Upper lobe of right lung (tissue), 1 donor: Measurements from ENCODE around the gene CD69. TPM values are rescaled to one million over a fixed set of nuclear protein-coding genes. Genes with fewer than 3 reads are reported as not detected.
A peak's percentile ranks its signal among the peaks of the same experiment; 100 is the strongest.
"Not testable (repeated sequence)": the region's sequence is repeated elsewhere in the genome, so short reads cannot be mapped to it uniquely, and the experiment has no call there.

Experiments used
- ATAC-seq: fragments of 200-7000 bp; cut with Tn5 transposase; one replicate; pipeline ENCODE4 v1.9.1; 2020; ENCODE audit warnings: mild to moderate bottlenecking, moderate library complexity
- DNase-seq: peaks from one replicate; pipeline ENCODE4 v3.0.0-alpha.2; 2020
- H3K27ac ChIP-seq: fragments of 200-600 bp; one replicate; pipeline ENCODE4 v1.8.0; 2022
- H3K27me3 ChIP-seq: fragments of 200-600 bp; one replicate; pipeline ENCODE4 v1.8.0; 2022; ENCODE audit warnings: mild to moderate bottlenecking
- H3K36me3 ChIP-seq: fragments of 200-600 bp; one replicate; pipeline ENCODE4 v1.8.0; 2022
- H3K4me1 ChIP-seq: fragments of 200-600 bp; one replicate; pipeline ENCODE4 v1.8.0; 2022
- H3K4me3 ChIP-seq: fragments of 200-600 bp; one replicate; pipeline ENCODE4 v1.8.0; 2022; ENCODE audit warnings: mild to moderate bottlenecking
- H3K9me3 ChIP-seq: fragments of 200-600 bp; one replicate; pipeline ENCODE4 v1.8.0; 2022
- intact Hi-C: fragments of 100-400 bp; cut with DNase I; formaldehyde crosslinking; loops from one replicate; pipeline ENCODE4 v1.11.0; 2022
- total RNA-seq: library from RNA; stranded (reverse); fragmentation: NEBNext Ultra II Directional; extraction: Animal tissue kit (Norgen Biotek cat#: 25700); gene quantifications from one replicate; pipeline ENCODE4 v1.2.1, GENCODE V29; 2021
- TF ChIP-seq, protein P1 (sequence below): fragments of 200-600 bp; IDR thresholded peaks from one replicate; pipeline ENCODE4 v1.8.0; 2022; ENCODE audit warnings: antibody characterized with exemption
- donor health status: DM: no; HTN: yes; CAD: no; lungs with severe emphysema.

The CD69 gene
- total RNA-seq, 1 donor from 2014 or later: 14.5 TPM

DNA sequence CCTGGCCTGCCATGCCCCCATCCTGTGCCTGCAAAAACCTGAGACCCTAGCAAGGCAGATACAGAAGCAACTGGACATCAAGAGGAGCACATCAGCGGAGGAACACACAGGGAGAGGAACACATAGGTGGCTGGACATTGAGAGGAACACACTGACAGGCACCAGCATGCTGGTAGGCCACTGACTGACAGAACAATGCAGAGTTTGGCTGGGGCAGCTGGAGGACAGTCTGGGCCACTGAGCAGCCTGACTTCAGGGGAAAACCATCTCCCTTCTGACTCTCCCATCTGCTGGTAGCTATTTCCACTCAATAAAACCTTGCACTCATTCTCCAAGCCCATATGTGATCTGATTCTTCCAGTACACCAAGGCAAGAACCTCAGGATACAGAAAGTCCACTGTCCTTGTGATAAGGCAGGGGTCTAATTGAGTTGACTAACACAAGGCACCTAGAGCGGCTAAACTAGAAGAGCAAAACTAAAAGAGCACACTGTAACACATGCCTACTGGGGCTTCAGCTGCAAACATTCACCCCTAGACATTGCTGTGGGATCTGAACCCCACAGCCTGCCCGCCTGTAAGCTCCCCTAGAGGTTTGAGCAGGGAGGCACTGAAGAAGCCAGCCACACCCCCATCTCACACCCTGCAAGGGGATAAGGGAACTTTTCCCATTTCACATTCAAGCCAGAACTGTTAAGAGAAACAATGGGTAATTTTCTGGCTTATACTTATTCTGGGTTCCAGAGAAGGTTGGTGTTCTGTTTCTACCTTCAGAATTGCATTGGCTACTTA lies 49.9 kb downstream of the CD69 start:
- H3K27ac ChIP-seq: no peak overlapping the region
- no peaks in the 10 kb centered on the region for H3K27me3 ChIP-seq
- intact Hi-C loops: no loop called here
- no peak overlapping the region for H3K4me3 ChIP-seq
- ATAC-seq (peak; percentile 32), DNase-seq (no peak)
- no peaks in the 10 kb centered on the region for H3K36me3 ChIP-seq
- no peaks in the 10 kb centered on the region for H3K4me1 ChIP-seq
- no peaks in the 10 kb centered on the region for H3K9me3 ChIP-seq
- TF ChIP-seq, protein P1, sequence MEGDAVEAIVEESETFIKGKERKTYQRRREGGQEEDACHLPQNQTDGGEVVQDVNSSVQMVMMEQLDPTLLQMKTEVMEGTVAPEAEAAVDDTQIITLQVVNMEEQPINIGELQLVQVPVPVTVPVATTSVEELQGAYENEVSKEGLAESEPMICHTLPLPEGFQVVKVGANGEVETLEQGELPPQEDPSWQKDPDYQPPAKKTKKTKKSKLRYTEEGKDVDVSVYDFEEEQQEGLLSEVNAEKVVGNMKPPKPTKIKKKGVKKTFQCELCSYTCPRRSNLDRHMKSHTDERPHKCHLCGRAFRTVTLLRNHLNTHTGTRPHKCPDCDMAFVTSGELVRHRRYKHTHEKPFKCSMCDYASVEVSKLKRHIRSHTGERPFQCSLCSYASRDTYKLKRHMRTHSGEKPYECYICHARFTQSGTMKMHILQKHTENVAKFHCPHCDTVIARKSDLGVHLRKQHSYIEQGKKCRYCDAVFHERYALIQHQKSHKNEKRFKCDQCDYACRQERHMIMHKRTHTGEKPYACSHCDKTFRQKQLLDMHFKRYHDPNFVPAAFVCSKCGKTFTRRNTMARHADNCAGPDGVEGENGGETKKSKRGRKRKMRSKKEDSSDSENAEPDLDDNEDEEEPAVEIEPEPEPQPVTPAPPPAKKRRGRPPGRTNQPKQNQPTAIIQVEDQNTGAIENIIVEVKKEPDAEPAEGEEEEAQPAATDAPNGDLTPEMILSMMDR: no peak

DNA sequence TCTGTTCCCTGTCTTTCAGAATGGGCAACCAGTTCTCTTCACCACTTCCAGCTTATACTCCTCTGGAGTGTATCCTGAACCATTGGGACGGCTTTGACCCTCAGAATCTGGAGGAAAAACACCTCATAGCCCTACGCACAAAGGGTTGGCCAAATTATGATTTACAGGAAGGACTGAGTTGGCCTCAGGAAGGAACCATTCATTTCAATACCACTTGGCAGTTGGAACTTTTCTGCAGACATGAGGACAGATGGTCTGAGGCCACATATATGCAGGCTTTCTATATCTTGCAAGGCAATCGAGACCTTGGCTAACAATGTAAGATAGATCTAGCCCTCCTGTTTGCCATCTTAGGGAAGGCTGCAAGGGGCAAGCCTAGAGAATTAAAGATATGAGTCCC lies 51.8 kb downstream of the CD69 start:
- Histone ChIP-seq H3K9me3 (no peaks in the 10 kb centered on the region), H3K4me3 (no peak overlapping the region), H3K27ac (no peak overlapping the region), H3K27me3 (no peaks in the 10 kb centered on the region), H3K36me3 (no peaks in the 10 kb centered on the region), H3K4me1 (no peaks in the 10 kb centered on the region)
- intact Hi-C loops: loop anchor here (10.0 kb wide), 1 partner anchor 74 kb away; no protein-coding TSS in a partner anchor
- TF ChIP-seq, protein P1: no peak
- no peak for DNase-seq
- ATAC-seq: no peak

DNA sequence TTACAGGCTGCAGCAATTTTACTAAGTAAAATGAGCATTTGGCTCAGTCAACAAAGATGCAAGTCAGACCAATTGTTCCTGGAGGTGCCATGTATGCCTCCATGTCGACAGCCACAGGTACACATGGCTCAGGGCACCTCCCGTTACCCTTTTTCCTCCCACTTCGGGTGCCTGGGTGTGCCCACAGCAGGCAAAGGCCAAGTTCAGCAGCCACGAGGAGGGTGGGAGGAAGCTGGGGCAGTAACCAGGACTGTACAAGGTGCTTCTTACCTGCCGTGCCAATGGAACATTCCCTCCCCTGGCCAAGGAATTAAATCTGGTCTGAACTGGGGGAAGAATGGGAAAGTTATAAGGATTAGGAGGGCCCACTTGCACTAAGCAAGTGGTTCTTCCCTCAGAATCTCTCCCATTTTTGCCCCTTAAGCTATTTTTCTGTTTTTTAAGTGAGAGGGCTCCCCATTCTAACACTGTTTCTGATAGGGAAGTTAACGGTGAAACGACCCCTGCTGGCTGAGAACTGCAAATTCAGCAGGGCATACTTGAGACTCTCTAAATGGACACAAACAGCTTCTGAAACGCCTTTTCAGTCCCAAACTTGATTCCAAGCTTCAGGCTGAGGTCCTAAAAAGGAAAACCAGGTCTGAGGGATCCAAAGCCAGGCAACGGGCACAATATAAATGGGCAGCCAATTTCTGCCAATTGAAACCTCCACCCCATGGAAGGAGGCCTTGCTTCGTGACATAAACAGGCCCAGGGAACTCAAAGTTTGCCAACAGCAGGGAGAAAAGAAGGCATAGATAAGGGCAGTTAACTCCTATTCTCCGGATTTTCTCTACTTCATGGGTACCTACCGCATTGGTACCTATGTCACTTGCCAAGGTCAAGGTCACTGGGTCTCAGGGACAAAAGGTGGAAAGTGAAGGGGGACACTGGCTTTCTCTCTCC lies 52.6 kb downstream of the CD69 start:
- H3K9me3 ChIP-seq: no peaks in the 10 kb centered on the region
- no peak overlapping the region for H3K4me3 ChIP-seq
- ATAC-seq (peak; percentile 85), DNase-seq (no peak)
- no peaks in the 10 kb centered on the region for H3K36me3 ChIP-seq
- no peaks in the 10 kb centered on the region for H3K27me3 ChIP-seq
- intact Hi-C loops: loop anchor here (10.0 kb wide), 1 partner anchor 73 kb away; no protein-coding TSS in a partner anchor
- TF ChIP-seq, protein P1: peak; percentile 84
- no peak overlapping the region for H3K27ac ChIP-seq
- no peaks in the 10 kb centered on the region for H3K4me1 ChIP-seq

DNA sequence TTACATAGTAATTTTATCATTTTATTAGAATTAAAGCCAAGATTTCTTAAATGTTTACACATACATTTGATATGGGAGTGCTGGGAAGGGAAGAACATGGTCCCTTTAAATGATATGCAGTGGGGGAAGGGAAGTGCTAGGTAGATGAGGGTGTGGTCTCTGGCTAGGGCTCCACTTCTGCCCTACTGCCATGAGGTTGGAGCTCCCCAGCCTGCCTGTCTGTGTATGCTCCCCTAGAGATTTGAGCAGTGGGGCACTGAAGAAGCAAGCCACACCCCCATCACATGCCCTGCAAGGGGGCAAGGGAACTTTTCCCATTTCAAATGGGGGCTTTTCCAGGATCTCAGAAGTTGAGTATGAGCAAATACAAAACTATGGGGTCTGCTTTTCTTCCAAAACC lies 53.3 kb downstream of the CD69 start:
- no peak overlapping the region for H3K4me3 ChIP-seq
- no peaks in the 10 kb centered on the region for H3K4me1 ChIP-seq
- H3K9me3 ChIP-seq: no peaks in the 10 kb centered on the region
- H3K27me3 ChIP-seq: no peaks in the 10 kb centered on the region
- no peaks in the 10 kb centered on the region for H3K36me3 ChIP-seq
- intact Hi-C loops: loop anchor here (10.0 kb wide), 1 partner anchor 73 kb away; no protein-coding TSS in a partner anchor
- no peak overlapping the region for H3K27ac ChIP-seq
- TF ChIP-seq, protein P1: no peak
- no peak for DNase-seq
- no peak for ATAC-seq

DNA sequence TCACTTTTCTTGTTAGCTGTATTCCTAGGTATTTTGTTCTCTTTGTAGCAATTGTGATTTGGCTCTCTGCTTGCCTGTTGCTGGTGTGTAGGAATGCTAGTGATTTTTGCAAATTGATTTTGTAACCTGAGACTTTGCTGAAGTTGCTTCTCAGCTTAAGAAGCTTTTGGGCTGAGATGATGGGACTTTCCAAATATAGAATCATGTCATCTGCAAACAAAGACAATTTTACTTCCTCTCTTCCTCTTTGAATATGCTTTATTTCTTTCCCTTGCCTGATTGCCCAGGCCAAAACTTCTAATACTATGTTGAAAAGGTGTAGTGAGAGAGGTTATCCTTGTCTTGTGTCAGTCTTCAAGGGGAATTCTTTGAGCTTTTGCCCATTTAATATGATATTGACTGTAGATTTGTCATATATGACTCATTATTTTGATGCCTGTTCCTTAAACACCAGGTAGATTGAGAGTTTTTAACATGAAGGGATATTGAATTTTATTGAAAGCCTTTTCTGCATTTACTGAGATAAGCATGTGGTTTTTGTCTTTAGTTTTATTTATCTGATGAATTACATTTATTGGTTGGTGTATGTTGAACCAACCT lies 54.5 kb downstream of the CD69 start:
- Histone ChIP-seq H3K27ac (no peak overlapping the region), H3K4me1 (no peaks in the 10 kb centered on the region), H3K27me3 (no peaks in the 10 kb centered on the region), H3K36me3 (no peaks in the 10 kb centered on the region), H3K9me3 (no peaks in the 10 kb centered on the region), H3K4me3 (no peak overlapping the region)
- intact Hi-C loops: loop anchor here (10.0 kb wide), 1 partner anchor 71 kb away; no protein-coding TSS in a partner anchor
- TF ChIP-seq, protein P1: no peak
- DNase-seq: no peak
- ATAC-seq: no peak

DNA sequence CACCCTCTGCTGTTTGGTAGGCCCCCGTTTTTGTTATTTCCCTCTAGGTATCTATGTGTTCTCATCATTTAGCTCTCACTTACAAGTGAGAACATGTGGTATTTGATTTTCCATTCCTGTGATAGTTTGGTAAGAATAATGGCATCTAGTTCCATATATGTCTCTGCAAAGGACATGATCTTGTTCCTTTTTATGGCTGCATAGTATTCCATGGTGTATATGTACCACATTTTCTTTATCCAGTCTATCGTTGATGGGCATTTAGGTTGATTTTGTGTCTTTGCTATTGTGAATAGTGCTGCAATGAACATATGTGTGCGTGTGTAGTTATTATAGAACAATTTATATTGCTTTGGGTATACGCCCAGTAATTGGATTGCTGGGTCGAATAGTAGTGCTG lies 56.1 kb downstream of the CD69 start:
- H3K27ac ChIP-seq, DNase-seq, H3K27me3 ChIP-seq, H3K4me1 ChIP-seq, H3K9me3 ChIP-seq, ATAC-seq, H3K36me3 ChIP-seq, H3K4me3 ChIP-seq: not testable (repeated sequence)
- intact Hi-C loops: loop anchor here (10.0 kb wide), 1 partner anchor 70 kb away; no protein-coding TSS in a partner anchor
